ENCODE data around the gene GARRE1. TPM values are rescaled to one million over a fixed set of nuclear protein-coding genes. Genes with fewer than 3 reads are reported as not detected.
"Not testable (repeated sequence)": the region's sequence is repeated elsewhere in the genome, so short reads cannot be mapped to it uniquely, and the experiment has no call there.

GARRE1 gene
- total RNA-seq, 1 donor from 2014 or later, result 14.8 TPM

DNA sequence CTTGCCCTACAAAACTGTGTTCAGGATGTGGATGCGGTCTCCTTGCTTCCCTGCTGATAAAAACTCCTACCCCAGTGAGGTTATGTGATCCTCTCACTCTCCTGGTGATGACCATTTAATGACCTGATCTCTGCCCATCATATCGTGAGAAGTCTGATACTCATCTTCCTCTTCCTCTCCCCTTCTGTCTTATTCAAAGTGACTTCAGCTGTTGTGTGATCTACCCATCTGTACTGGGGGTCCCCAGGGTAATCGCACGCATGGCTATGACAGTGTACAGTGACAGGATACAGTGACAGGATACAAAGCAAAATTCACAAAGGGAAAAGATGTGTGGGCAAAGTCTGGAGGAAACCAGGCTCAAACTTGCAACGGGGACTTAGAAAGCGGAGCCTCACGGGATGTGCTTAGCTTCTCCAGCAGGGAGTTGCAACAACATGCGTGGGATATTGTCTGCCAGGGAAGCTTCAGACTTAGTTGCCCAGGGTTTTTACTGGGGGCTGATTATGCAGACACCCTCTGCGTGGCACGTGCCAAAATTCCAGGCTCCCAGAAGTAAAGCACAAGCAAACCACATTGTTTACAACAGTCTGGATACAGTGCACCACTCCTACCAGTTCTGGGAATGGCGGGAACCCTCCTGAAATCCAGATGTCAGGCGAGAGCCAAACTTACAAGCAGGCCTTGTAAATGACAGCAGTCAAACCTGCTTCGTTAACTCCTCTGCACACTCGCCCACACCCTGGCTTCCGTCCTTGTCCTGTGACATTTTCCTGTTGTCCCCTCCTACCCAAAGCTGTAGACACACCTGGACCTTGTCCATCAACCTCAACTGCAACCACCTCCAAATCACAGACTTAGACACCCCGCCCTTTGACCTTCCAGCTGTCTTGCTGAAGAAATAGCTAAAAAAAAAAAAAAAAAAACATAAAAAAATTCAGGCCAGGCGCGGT, 18.0 kb upstream of the GARRE1 start:
- Histone ChIP-seq H3K4me3 (ENCODE audit: low read depth, low read length) (no peak overlapping the region), H3K27me3 (ENCODE audit: control insufficient read depth, insufficient read depth, low read length) (no peaks in the 10 kb centered on the region), H3K36me3 (ENCODE audit: control insufficient read depth, insufficient read depth, low read length) (no peaks in the 10 kb centered on the region)
- no peak for DNase-seq (ENCODE audit: low read depth)
- TF ChIP-seq, protein P1, sequence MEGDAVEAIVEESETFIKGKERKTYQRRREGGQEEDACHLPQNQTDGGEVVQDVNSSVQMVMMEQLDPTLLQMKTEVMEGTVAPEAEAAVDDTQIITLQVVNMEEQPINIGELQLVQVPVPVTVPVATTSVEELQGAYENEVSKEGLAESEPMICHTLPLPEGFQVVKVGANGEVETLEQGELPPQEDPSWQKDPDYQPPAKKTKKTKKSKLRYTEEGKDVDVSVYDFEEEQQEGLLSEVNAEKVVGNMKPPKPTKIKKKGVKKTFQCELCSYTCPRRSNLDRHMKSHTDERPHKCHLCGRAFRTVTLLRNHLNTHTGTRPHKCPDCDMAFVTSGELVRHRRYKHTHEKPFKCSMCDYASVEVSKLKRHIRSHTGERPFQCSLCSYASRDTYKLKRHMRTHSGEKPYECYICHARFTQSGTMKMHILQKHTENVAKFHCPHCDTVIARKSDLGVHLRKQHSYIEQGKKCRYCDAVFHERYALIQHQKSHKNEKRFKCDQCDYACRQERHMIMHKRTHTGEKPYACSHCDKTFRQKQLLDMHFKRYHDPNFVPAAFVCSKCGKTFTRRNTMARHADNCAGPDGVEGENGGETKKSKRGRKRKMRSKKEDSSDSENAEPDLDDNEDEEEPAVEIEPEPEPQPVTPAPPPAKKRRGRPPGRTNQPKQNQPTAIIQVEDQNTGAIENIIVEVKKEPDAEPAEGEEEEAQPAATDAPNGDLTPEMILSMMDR (IDR thresholded peaks at IDR 0.05; ENCODE audit: insufficient read depth, low read length, poor library complexity, severe bottlenecking), result no peak

DNA sequence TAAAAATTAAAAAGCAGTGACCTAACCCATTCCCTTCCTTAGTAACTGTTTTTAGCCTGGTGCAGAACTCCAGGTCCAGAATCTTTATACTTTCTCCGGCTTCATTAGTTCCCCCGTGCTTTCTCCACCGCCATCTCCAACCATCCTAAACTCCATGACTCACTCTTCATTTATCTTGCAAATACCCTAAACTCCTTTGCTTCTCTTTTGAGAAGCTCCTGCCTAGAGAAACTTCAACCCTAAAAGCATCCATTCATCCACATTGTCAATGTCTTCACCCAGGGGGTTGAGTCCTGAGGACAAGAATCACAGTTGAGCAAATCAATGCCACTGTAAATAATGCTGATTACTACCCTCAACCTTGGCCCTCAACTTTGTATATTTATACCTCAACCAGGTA, 17.1 kb upstream of the GARRE1 start:
- Histone ChIP-seq H3K4me3 (ENCODE audit: low read depth, low read length) (no peak overlapping the region), H3K36me3 (ENCODE audit: control insufficient read depth, insufficient read depth, low read length) (no peaks in the 10 kb centered on the region), H3K27me3 (ENCODE audit: control insufficient read depth, insufficient read depth, low read length) (no peaks in the 10 kb centered on the region)
- TF ChIP-seq, protein P1 (IDR thresholded peaks at IDR 0.05; ENCODE audit: insufficient read depth, low read length, poor library complexity, severe bottlenecking), result no peak
- DNase-seq (ENCODE audit: low read depth), result no peak

DNA sequence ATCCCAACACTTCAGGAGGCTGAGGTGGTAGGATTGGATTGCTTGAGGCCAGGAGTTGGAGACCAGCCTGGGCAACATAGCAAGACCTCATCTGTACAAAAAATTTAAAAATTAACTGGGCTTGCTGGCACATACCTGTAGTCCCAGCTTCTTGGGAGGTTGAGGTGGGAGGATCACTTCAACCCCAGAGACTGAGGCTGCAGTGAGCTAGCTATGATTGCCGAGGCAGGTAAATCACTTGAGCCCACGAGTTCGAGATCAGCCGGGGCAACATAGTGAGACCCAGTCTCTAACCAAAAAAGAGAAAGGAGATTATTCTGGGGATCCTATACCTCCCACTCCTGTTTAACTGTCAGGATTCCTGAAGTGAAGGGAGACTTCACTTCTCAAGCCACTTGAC, 16.4 kb upstream of the GARRE1 start:
- DNase-seq (ENCODE audit: low read depth), result no peak
- H3K4me3 ChIP-seq (ENCODE audit: low read depth, low read length), result no peak overlapping the region
- TF ChIP-seq, protein P1 (IDR thresholded peaks at IDR 0.05; ENCODE audit: insufficient read depth, low read length, poor library complexity, severe bottlenecking), result no peak
- no peaks in the 10 kb centered on the region for H3K27me3 ChIP-seq (ENCODE audit: control insufficient read depth, insufficient read depth, low read length)
- no peaks in the 10 kb centered on the region for H3K36me3 ChIP-seq (ENCODE audit: control insufficient read depth, insufficient read depth, low read length)

GRCh38 chr19:34241513-34242337, 12.6 kb upstream of the GARRE1 start:
- Histone ChIP-seq H3K27me3 (ENCODE audit: control insufficient read depth, insufficient read depth, low read length) (no peaks in the 10 kb centered on the region), H3K4me3 (ENCODE audit: low read depth, low read length) (no peak overlapping the region), H3K36me3 (ENCODE audit: control insufficient read depth, insufficient read depth, low read length) (no peaks in the 10 kb centered on the region)
- TF ChIP-seq, protein P1 (IDR thresholded peaks at IDR 0.05; ENCODE audit: insufficient read depth, low read length, poor library complexity, severe bottlenecking), result peak; percentile 77
- DNase-seq (ENCODE audit: low read depth), result no peak

- H3K4me3 ChIP-seq (ENCODE audit: low read depth, low read length); H3K36me3 ChIP-seq (ENCODE audit: control insufficient read depth, insufficient read depth, low read length); DNase-seq (ENCODE audit: low read depth); H3K27me3 ChIP-seq (ENCODE audit: control insufficient read depth, insufficient read depth, low read length): not testable (repeated sequence)
Measured at GRCh38 chr19:34243138-34243875, 11.0 kb upstream of the GARRE1 start.
